Testis (tissue), 2 donors: ENCODE results near the gene PIAS4.

ENCODE experiments used
- CTCF ChIP-seq, 3 experiments: fragments of 450-650 bp in 2 of 3; fragments of 200-600 bp in 1 of 3; sonication (generic) in 1 of 3; IDR thresholded peaks; one replicate each; pipeline ENCODE4 v1.5.1; 2016 to 2019; ENCODE audit warnings: antibody characterized with exemption in 3 of 3, mild to moderate bottlenecking in 2 of 3, moderate library complexity in 1 of 3
- POLR2A ChIP-seq: fragments of 450-650 bp; IDR thresholded peaks from one replicate; pipeline ENCODE4 v1.6.1; 2017; ENCODE audit warnings: antibody characterized with exemption, mild to moderate bottlenecking, moderate library complexity

- TF ChIP-seq CTCF (IDR thresholded peaks at IDR 0.05): no peak
- TF ChIP-seq POLR2A: no peak
Observed at GRCh38 chr19:4077800-4078684, 70.5 kb downstream of the PIAS4 start.
